GM23248 (cell line): ENCODE data around the gene ARID3B. TPM values are rescaled to one million over a fixed set of nuclear protein-coding genes. Genes with fewer than 3 reads are reported as not detected.

Source experiments
- DNase-seq: peaks from one replicate; pipeline ENCODE4 v3.0.0-alpha.2; 2015
- H2AFZ ChIP-seq: fragments of 200-600 bp; sonication (generic); 2 replicates; pipeline ENCODE4 v1.6.1; 2016; ENCODE audit warnings: antibody characterized with exemption
- H3F3A ChIP-seq: fragments of 200-600 bp; sonication (generic); 2 replicates; pipeline ENCODE4 v1.6.1; 2016; ENCODE audit warnings: mild to moderate bottlenecking, antibody characterized with exemption, mixed run types; ENCODE audit not compliant: insufficient read depth
- H3K27ac ChIP-seq: fragments of 200-600 bp; sonication (generic); 2 replicates; pipeline ENCODE4 v1.5.1; 2016; ENCODE audit warnings: mild to moderate bottlenecking
- H3K27me3 ChIP-seq: fragments of 200-600 bp; sonication (generic); replicated peaks from 2 replicates; pipeline ENCODE4 v1.6.1; 2016; ENCODE audit warnings: mild to moderate bottlenecking; ENCODE audit not compliant: insufficient read depth
- H3K36me3 ChIP-seq: fragments of 200-600 bp; sonication (generic); 2 replicates; pipeline ENCODE4 v1.6.1; 2016; ENCODE audit warnings: low read depth, mild to moderate bottlenecking
- H3K4me1 ChIP-seq: fragments of 200-600 bp; sonication (generic); 2 replicates; pipeline ENCODE4 v1.6.1; 2016; ENCODE audit warnings: mild to moderate bottlenecking; ENCODE audit not compliant: insufficient read depth
- H3K4me2 ChIP-seq: fragments of 200-600 bp; sonication (generic); one replicate; pipeline ENCODE4 v1.6.1; 2016; ENCODE audit warnings: mild to moderate bottlenecking; ENCODE audit not compliant: unreplicated experiment
- H3K4me3 ChIP-seq: fragments of 200-600 bp; sonication (generic); 2 replicates; pipeline ENCODE4 v1.5.1; 2016; ENCODE audit warnings: mild to moderate bottlenecking
- H3K79me2 ChIP-seq: fragments of 200-600 bp; sonication (generic); 2 replicates; pipeline ENCODE4 v1.6.1; 2016; ENCODE audit warnings: mild to moderate bottlenecking; ENCODE audit not compliant: insufficient read depth
- H3K9ac ChIP-seq: fragments of 200-600 bp; sonication (generic); 2 replicates; pipeline ENCODE4 v1.6.1; 2016; ENCODE audit warnings: mild to moderate bottlenecking
- H3K9me2 ChIP-seq: fragments of 200-600 bp; sonication (generic); 2 replicates; pipeline ENCODE4 v1.6.1; 2016; ENCODE audit warnings: mixed run types, mild to moderate bottlenecking, moderate library complexity; ENCODE audit not compliant: insufficient read depth
- H3K9me3 ChIP-seq: fragments of 200-600 bp; sonication (generic); one replicate; pipeline ENCODE4 v1.6.1; 2017; ENCODE audit warnings: low read depth
- H4K20me1 ChIP-seq: fragments of 200-600 bp; sonication (generic); 2 replicates; pipeline ENCODE4 v1.6.0; 2016; ENCODE audit not compliant: insufficient read depth
- EZH2 ChIP-seq: fragments of 200-600 bp; sonication (generic); IDR thresholded peaks from 2 replicates; pipeline ENCODE4 v1.6.1; 2018; ENCODE audit warnings: antibody characterized with exemption, mild to moderate bottlenecking; ENCODE audit not compliant: insufficient read depth, poor library complexity, severe bottlenecking
- EZH2phosphoT487 ChIP-seq: fragments of 200-600 bp; sonication (generic); IDR thresholded peaks from 2 replicates; pipeline ENCODE4 v1.6.1; 2018; ENCODE audit warnings: antibody characterized with exemption, moderate library complexity, mild to moderate bottlenecking, low read depth; ENCODE audit not compliant: insufficient read depth
- WGBS, 2 experiments: methylation state at CpG; one replicate each; pipeline ENCODE4 v1.1.6; 2015 to 2017; ENCODE audit warnings: low lambda C conversion rate in 2 of 2, low coverage in 1 of 2; ENCODE audit errors: missing lambda C conversion rate in 2 of 2; 5-methylcytosine and 5-hydroxymethylcytosine counted together
- in situ Hi-C: fragments of 300-500 bp; cut with MboI; formaldehyde crosslinking; loops from 2 replicates; pipeline ENCODE4 v1.15.0; 2020
- polyA plus RNA-seq: library from polyadenylated mRNA; unstranded; fragments of >200 nt; fragmentation: Nextera tagmentation; extraction: Ambion mirVana; gene quantifications from 2 replicates; pipeline ENCODE4 v1.2.1, GENCODE V29; 2016
- total RNA-seq: library from RNA; depleted of rRNA; stranded (reverse); fragments of >200 nt; shearing (Covaris generic); gene quantifications from 2 replicates; pipeline ENCODE4 v1.2.3, GENCODE V29; 2014

The ARID3B gene
- total and polyA plus RNA-seq, 2 experiments from 2014 or later = 2.1 to 4.9 TPM

DNA sequence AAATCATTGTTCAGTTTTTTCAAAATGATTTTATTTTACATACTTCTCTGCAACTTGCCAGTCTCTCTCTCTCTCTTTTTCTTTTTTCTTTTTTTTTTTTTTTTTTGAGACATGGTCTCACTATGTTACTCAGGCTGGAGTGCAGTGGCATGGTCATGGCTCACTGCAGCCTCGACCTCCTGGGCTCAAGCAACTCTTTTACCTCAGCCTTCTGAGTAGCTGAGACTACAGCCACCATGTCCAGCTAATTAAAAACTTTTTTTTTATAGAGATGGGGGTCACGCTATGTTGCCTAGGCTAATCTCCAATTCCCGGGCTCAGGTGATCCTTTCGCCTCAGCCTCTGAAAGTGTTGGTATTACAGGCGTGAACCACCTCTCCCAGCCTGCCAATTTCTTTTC lies 12.1 kb upstream of the ARID3B start:
- DNase-seq = no peak
- Histone ChIP-seq H3K27ac (no peak overlapping the region), H3K36me3 (no peaks in the 10 kb centered on the region), H3F3A (peaks cover 30% of the 10 kb centered on the region), H3K27me3 (no peaks in the 10 kb centered on the region), H3K79me2 (no peaks in the 10 kb centered on the region), H3K9ac (no peak overlapping the region), H3K9me3 (no peaks in the 10 kb centered on the region), H3K4me1 (peaks cover 44% of the 10 kb centered on the region), H3K4me3 (no peak overlapping the region), H2AFZ (no peak overlapping the region), H3K4me2 (no peak overlapping the region), H4K20me1 (no peaks in the 10 kb centered on the region), H3K9me2 (no peaks in the 10 kb centered on the region)
- no peak for TF ChIP-seq EZH2phosphoT487
- TF ChIP-seq EZH2 = no peak
- in situ Hi-C loops = no loop called here
- WGBS, 2 experiments = 96 to 100% methylated on average over 5 of the region's 5 CpGs

DNA sequence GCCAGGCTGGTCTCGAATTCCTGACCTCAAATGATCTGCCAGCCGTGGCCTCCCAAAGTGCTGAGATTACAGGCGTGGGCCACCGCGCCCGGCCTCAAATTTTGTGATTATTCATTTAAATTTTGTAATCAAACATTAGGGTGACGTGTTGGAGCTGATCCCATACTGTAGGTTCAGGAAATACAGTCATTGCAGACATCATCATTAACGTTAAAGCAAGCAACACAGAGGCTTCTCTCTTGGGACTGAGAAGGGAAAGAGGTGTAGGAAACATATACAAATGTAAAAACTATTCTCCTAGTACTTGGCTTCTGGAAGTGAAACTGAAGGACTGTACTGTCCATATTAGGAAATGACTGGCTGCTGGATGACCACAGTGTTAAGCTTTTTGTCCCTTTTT lies 11.1 kb upstream of the ARID3B start:
- H3K4me2 ChIP-seq = peak overlapping the region; percentile 63
- H3K4me1 ChIP-seq = peaks cover 41% of the 10 kb centered on the region
- H3K9me2 ChIP-seq = no peaks in the 10 kb centered on the region
- H3K4me3 ChIP-seq = no peak overlapping the region
- H3K9ac ChIP-seq = peak overlapping the region; percentile 9
- H3K36me3 ChIP-seq = no peaks in the 10 kb centered on the region
- in situ Hi-C loops = no loop called here
- peak; percentile 91 for DNase-seq
- TF ChIP-seq EZH2 = no peak
- no peak for TF ChIP-seq EZH2phosphoT487
- peak overlapping the region; percentile 60 for H3K27ac ChIP-seq
- no peaks in the 10 kb centered on the region for H3K27me3 ChIP-seq
- no peaks in the 10 kb centered on the region for H3K9me3 ChIP-seq
- H3F3A ChIP-seq = peaks cover 30% of the 10 kb centered on the region
- no peaks in the 10 kb centered on the region for H4K20me1 ChIP-seq
- no peaks in the 10 kb centered on the region for H3K79me2 ChIP-seq
- H2AFZ ChIP-seq = 0 out of 2 replicates have a peak overlapping the region, but pooled peaks have one; percentile 0
- 23 to 35% methylated on average over 8 of the region's 8 CpGs for WGBS, 2 experiments

DNA sequence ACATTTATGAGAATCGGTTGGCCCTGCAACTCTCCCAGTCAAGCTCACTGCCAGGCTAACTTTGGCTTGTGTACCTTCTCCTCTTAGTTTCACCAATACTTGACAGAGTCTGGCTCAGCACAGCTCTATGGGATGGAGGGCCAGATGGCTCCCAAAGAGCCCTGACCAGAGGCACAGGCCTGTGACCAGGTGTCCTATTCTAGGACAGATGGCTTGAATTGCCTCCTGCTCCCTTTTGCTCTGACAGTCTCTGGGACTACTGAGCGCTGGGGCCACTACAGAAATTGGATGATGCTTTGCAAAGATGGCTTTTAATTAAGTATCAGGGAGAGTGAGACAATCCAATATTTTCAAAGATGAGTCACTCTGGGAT lies 10.3 kb upstream of the ARID3B start:
- H3F3A ChIP-seq = peaks cover 24% of the 10 kb centered on the region
- H3K27ac ChIP-seq = peak overlapping the region; percentile 60
- H3K27me3 ChIP-seq = no peaks in the 10 kb centered on the region
- in situ Hi-C loops = no loop called here
- no peak for TF ChIP-seq EZH2
- 98 to 100% methylated on average over 2 of the region's 2 CpGs for WGBS, 2 experiments
- DNase-seq = no peak
- H3K4me1 ChIP-seq = peaks cover 35% of the 10 kb centered on the region
- peak overlapping the region; percentile 63 for H3K4me2 ChIP-seq
- H2AFZ ChIP-seq = no peak overlapping the region
- no peaks in the 10 kb centered on the region for H3K9me2 ChIP-seq
- H3K9ac ChIP-seq = peak overlapping the region; percentile 9; the same call in 1 of the 2 replicates
- no peaks in the 10 kb centered on the region for H3K36me3 ChIP-seq
- no peaks in the 10 kb centered on the region for H3K79me2 ChIP-seq
- H3K4me3 ChIP-seq = no peak overlapping the region
- no peaks in the 10 kb centered on the region for H4K20me1 ChIP-seq
- H3K9me3 ChIP-seq = no peaks in the 10 kb centered on the region

DNA sequence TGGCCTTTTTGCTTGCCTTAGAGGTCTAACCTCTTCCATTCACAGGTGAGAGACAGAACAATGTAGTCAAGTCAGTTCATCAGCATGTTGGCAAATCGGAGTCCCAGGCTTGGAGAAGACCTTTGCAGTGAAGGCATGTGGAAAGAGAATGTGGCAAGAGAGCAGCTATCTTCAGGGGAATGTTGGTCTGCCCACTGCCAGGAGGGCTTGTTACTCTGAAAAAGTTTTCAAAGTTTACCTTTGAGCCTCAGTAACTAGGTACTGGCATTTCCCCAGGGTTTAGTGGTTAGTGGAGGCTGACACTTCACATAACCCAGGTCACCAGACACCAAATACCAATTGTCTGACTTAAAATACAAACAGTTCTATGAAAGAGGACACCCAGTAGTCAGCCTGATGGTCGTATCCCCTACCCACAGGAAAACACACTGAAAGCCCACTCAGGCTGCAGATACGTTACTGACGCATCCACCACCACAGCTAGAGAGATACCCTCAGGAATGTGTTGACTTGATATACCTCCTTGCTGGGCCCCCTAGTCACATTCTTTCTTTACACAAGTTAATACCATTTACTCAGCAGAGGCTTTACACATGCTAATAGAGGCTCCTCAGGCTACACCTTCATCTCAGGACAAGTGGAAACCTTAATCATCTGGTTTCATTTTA lies 9.7 kb upstream of the ARID3B start:
- peak overlapping the region; percentile 9; the same call in 1 of the 2 replicates for H3K9ac ChIP-seq
- in situ Hi-C loops = no loop called here
- H3K4me2 ChIP-seq = peak overlapping the region; percentile 63
- H2AFZ ChIP-seq = no peak overlapping the region
- H3K9me3 ChIP-seq = no peaks in the 10 kb centered on the region
- no peaks in the 10 kb centered on the region for H4K20me1 ChIP-seq
- H3F3A ChIP-seq = peaks cover 22% of the 10 kb centered on the region
- TF ChIP-seq EZH2phosphoT487 = no peak
- no peak for TF ChIP-seq EZH2
- no peaks in the 10 kb centered on the region for H3K79me2 ChIP-seq
- no peak overlapping the region for H3K4me3 ChIP-seq
- no peaks in the 10 kb centered on the region for H3K36me3 ChIP-seq
- peak; percentile 78 for DNase-seq
- H3K9me2 ChIP-seq = no peaks in the 10 kb centered on the region
- peak overlapping the region; percentile 60 for H3K27ac ChIP-seq
- no peaks in the 10 kb centered on the region for H3K27me3 ChIP-seq
- peaks cover 30% of the 10 kb centered on the region for H3K4me1 ChIP-seq
- 12 to 24% methylated on average over 4 of the region's 4 CpGs for WGBS, 2 experiments
